Aorta (tissue), 5 donors: ENCODE measurements around the gene ROS1. TPM values are rescaled to one million over a fixed set of nuclear protein-coding genes. Genes with fewer than 3 reads are reported as not detected.
"Not testable (repeated sequence)": the region's sequence is repeated elsewhere in the genome, so short reads cannot be mapped to it uniquely, and the experiment has no call there.

Experiments used
- ATAC-seq: fragments of 200-7000 bp; cut with Tn5 transposase; one replicate; pipeline ENCODE4 v1.9.1; 2022; ENCODE audit warnings: moderate library complexity; ENCODE audit not compliant: low FRiP score
- DNase-seq, 2 donors: peaks; one replicate each; pipeline ENCODE4 v3.0.0-alpha.2; 2020
- H3K27ac ChIP-seq, 2 donors: one replicate each; pipeline ENCODE4 v1.5.1; 2013; ENCODE audit warnings: low read length in 2 of 2, mild to moderate bottlenecking in 2 of 2, moderate library complexity in 2 of 2, control low read depth in 1 of 2, inconsistent platforms in 1 of 2, low read depth in 1 of 2
- H3K27me3 ChIP-seq, 2 donors: one replicate each; pipeline ENCODE4 v1.6.1; 2013; ENCODE audit warnings: control low read depth in 1 of 2, low read length in 1 of 2, mild to moderate bottlenecking in 1 of 2, moderate library complexity in 1 of 2; ENCODE audit not compliant: insufficient read depth in 2 of 2, control insufficient read depth in 1 of 2
- H3K36me3 ChIP-seq, 2 donors: one replicate each; pipeline ENCODE4 v1.6.1; 2013; ENCODE audit warnings: control low read depth in 1 of 2, low read length in 1 of 2, mild to moderate bottlenecking in 1 of 2; ENCODE audit not compliant: insufficient read depth in 2 of 2, control insufficient read depth in 1 of 2
- H3K4me1 ChIP-seq, 2 donors: one replicate each; pipeline ENCODE4 v1.6.1; 2013; ENCODE audit warnings: low read length in 2 of 2, control low read depth in 1 of 2, mild to moderate bottlenecking in 1 of 2, moderate library complexity in 1 of 2; ENCODE audit not compliant: insufficient read depth in 2 of 2, control insufficient read depth in 1 of 2
- H3K4me3 ChIP-seq, 2 donors: one replicate each; pipeline ENCODE4 v1.5.1; 2013; ENCODE audit warnings: low read length in 2 of 2, control low read depth in 1 of 2, mild to moderate bottlenecking in 1 of 2
- H3K9me3 ChIP-seq: one replicate; pipeline ENCODE4 v1.6.1; 2013; ENCODE audit warnings: mild to moderate bottlenecking, low read length; ENCODE audit not compliant: control insufficient read depth
- WGBS, 2 donors: extraction: QIAGEN DNeasy Blood & Tissue Kit; methylation state at CpG; one replicate each; pipeline ENCODE4 v1.1.7; 2013; 5-methylcytosine and 5-hydroxymethylcytosine counted together
- intact Hi-C, 2 donors: fragments of 100-400 bp; cut with DNase I; formaldehyde crosslinking; loops; one replicate each; pipeline versions ENCODE4 v1.14.2 to v1.15.0; 2022
- long read RNA-seq, 2 donors: library from polyadenylated mRNA; unstranded; transcript quantifications; one replicate each; pipeline ENCODE4 v2.0.0, GENCODE V29; 2020 to 2021
- polyA plus RNA-seq, 2 donors: library from polyadenylated mRNA; stranded (reverse); fragments of 200-250 nt; gene quantifications; one replicate each; pipeline ENCODE4 v1.2.3, GENCODE V29; 2013
- total RNA-seq, 2 donors: library from RNA; stranded (reverse); fragmentation: NEBNext Ultra II Directional; extraction: Animal tissue kit (Norgen Biotek cat#: 25700); gene quantifications; one replicate each; pipeline ENCODE4 v1.2.1, GENCODE V29; 2021
- donor health status: healthy with polysubstance abuse.
- donor health status: Bipolar disorder and iron deficiency.
- donor health status: DM: no; HTN: no; CAD: no.
- donor health status: DM: no; HTN: no; CAD: no.
- donor health status: DM: yes; HTN: yes; CAD: no.

Gene ROS1
- total RNA-seq, result under 1 TPM in 1 of 2 donors, not detected in 1; 0.06 TPM
- polyA plus RNA-seq, result not detected
- long read RNA-seq, donor 1, result 0 reads
- long read RNA-seq, donor 2, result 0 reads

DNA sequence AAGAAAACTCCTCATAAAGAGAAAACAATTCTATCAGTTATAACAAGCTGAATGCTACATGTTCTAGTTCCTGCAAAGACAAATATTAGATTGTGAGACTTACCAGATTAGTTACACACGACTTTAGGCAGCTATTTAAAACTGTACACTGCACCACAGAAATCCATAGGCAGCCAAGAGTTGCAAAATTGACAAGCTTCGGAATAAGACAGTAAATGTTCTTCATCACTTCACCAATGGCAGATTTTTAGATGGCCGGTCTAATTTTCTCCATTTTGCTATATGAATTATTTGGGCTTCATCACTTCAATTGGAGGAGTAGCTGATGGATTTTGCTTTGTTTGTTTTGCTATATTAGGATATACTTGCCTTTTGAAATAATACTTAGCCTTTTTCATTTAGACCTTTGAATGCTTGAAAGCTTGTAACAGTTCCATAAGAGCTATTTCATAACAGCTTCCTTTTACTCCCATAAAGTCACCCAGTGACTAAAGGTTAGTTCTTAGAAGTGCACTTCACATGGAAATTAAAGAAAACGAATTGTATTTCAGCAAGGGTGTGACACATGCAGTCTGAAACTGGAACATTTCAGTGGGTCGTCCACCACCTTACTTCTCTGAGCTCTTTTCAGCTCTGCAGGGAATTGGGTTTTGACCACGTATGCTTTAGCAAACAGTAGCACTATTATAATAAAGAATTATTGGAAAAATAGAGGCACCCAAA lies at the start of gene ROS1:
Gene ROS1, minus strand, starts transcription at position 512 of the 723 bp plus-strand sequence. Its CDS starts 286 bp downstream, at position 226.
- Histone ChIP-seq H3K4me1 (no peaks in the 10 kb centered on the region), H3K4me3 (no peak within 1 kb of the TSS), H3K27me3 (no peaks in the 10 kb centered on the region), H3K9me3 (no peaks in the 10 kb centered on the region), H3K36me3 (no peaks in the 10 kb centered on the region), H3K27ac (no peak within 1 kb of the TSS)
- DNase-seq (no peak), ATAC-seq (no peak)
- intact Hi-C loops, result no loop called here
- WGBS, 2 donors, result 49 to 55% methylated on average over 6 of the region's 6 CpGs

DNA sequence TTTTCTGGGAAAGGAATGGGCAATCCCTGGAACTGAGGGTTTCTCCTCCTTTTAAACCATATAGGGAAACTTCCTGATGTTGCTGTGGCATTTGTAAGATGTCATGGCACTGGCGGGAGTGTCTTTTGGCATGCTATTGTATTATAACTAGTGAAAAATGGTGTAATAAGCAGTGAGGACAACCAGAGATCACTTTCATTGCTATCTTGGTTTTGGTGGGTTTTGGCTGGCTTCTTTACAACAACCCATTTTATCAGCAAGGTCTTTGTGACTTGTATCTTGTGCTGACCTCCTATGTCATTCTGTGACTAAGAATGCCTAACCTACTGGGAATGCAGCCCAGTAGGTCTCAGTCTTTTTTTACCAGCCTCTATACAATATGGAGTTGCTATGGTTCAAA lies 47.7 kb upstream of the ROS1 start:
- intact Hi-C loops, result no loop called here
- Histone ChIP-seq H3K9me3 (no peaks in the 10 kb centered on the region), H3K36me3 (no peaks in the 10 kb centered on the region), H3K27ac (no peak overlapping the region), H3K27me3 (no peaks in the 10 kb centered on the region), H3K4me3 (no peak overlapping the region), H3K4me1 (no peaks in the 10 kb centered on the region)
- 76 to 88% methylated on average over 1 of the region's 1 CpG for WGBS, 2 donors
- DNase-seq (no peak), ATAC-seq (no peak)

DNA sequence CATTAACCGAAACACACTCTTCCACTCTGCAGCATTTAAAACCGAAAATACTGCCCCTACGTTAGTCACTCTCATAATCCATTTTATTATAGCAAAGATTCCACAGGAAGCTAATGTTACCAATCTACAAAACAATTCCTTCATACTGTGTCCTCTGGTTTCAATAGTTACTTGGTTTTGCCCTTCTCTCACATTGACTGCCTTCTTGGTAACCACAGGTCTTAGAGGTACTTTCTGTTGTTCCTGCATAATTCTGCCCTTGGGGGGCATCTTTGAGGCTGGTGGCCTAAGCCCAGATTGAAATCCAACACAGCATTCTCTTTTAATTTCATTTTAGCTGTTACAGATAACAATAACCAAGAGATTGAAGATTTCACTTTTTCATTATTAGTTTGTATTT lies 46.9 kb upstream of the ROS1 start:
- no peaks in the 10 kb centered on the region for H3K9me3 ChIP-seq
- intact Hi-C loops, result no loop called here
- no peak for DNase-seq
- H3K36me3 ChIP-seq, result no peaks in the 10 kb centered on the region
- 89 to 95% methylated on average over 3 of the region's 3 CpGs for WGBS, 2 donors
- H3K4me1 ChIP-seq, result no peaks in the 10 kb centered on the region
- no peak overlapping the region for H3K4me3 ChIP-seq
- no peak overlapping the region for H3K27ac ChIP-seq
- no peaks in the 10 kb centered on the region for H3K27me3 ChIP-seq
- no peak for ATAC-seq

GRCh38 chr6:117469791-117470190 lies 44.0 kb upstream of the ROS1 start:
- Histone ChIP-seq H3K27ac (no peak overlapping the region), H3K9me3 (no peaks in the 10 kb centered on the region), H3K36me3 (no peaks in the 10 kb centered on the region), H3K4me1 (no peaks in the 10 kb centered on the region), H3K27me3 (no peaks in the 10 kb centered on the region), H3K4me3 (no peak overlapping the region)
- ATAC-seq, result no peak
- no peak for DNase-seq
- 90 to 92% methylated on average over 3 of the region's 3 CpGs for WGBS, 2 donors
- intact Hi-C loops, result no loop called here

- 72 to 79% methylated on average over 4 of the region's 4 CpGs for WGBS, 2 donors
- Histone ChIP-seq H3K4me3 (no peak overlapping the region), H3K36me3 (no peaks in the 10 kb centered on the region), H3K4me1 (no peaks in the 10 kb centered on the region), H3K9me3 (no peaks in the 10 kb centered on the region), H3K27ac (no peak overlapping the region), H3K27me3 (no peaks in the 10 kb centered on the region)
- ATAC-seq (no peak), DNase-seq (no peak)
- intact Hi-C loops, result no loop called here
Measured at GRCh38 chr6:117469356-117469755, 43.6 kb upstream of the ROS1 start.

DNA sequence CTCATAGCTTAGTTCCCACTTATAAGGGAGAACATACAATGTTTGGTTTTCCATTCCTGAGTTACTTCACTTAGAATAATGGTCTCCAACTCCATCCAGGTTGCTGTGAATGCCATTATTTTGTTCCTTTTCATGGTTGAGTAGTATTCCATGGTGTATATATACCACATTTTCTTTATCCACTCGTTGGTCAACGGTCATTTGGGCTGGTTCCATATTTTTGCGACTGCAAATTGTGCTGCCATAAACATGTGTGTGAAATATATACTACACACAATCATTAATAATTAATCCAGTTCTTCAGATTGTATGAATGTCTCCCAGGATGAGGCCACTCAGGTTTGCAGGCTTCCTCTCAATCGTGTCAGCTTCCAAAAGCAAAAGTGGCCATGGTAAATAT lies 42.8 kb upstream of the ROS1 start:
- H3K4me3 ChIP-seq, H3K27ac ChIP-seq, intact Hi-C loops, H3K4me1 ChIP-seq, DNase-seq, H3K36me3 ChIP-seq, H3K27me3 ChIP-seq, H3K9me3 ChIP-seq, ATAC-seq: not testable (repeated sequence)
- WGBS, 2 donors, result 86 to 90% methylated on average over 4 of the region's 4 CpGs

DNA sequence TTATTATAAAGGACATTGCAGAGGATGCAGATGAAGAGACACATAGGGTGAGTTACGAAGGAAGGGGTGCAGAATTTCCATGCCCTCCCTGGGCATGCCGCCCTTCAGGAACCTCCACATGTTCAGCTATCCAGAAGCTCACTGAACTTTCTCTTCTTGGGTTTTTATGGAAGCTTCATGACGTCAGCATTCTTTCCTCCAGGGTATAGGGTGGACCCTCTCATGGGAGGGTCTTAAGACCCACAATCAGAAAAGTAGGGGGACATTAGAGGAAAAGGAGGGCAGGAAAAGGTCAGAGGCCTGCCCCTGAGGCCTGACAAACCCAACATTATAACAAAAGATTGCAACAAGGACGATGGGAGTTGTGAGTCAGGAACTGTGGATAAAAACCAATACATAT lies 42.1 kb upstream of the ROS1 start:
- ATAC-seq, result no peak
- no peak overlapping the region for H3K27ac ChIP-seq
- no peaks in the 10 kb centered on the region for H3K36me3 ChIP-seq
- no peaks in the 10 kb centered on the region for H3K9me3 ChIP-seq
- WGBS, 2 donors, result 83 to 85% methylated on average over 4 of the region's 4 CpGs
- no peaks in the 10 kb centered on the region for H3K27me3 ChIP-seq
- no peak for DNase-seq
- intact Hi-C loops, result no loop called here
- H3K4me1 ChIP-seq, result no peaks in the 10 kb centered on the region
- H3K4me3 ChIP-seq, result no peak overlapping the region

DNA sequence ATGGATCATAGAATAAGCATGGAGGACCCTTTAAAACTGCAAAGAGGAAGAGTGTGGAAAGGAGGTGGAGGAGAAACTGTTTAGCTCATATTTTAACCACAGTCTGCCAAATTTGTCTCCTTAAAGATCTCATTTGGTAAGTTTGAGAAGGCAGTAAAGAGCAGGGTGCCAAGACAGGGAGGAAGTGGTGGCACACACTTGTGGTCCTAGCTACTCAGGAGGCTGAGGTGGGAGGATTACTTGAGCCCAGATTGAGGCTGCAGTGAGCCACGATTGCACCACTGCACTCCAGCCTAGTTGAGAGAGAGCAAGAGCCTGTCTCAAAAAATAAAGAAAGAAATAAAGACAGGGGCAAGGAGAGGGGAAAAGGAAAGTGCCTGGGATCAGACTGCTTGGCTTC lies 39.9 kb upstream of the ROS1 start:
- DNase-seq, result no peak
- no peak for ATAC-seq
- no peak overlapping the region for H3K27ac ChIP-seq
- intact Hi-C loops, result no loop called here
- H3K27me3 ChIP-seq, result no peaks in the 10 kb centered on the region
- WGBS, 2 donors, result 72 to 83% methylated on average over 1 of the region's 1 CpG
- H3K4me3 ChIP-seq, result no peak overlapping the region
- no peaks in the 10 kb centered on the region for H3K36me3 ChIP-seq
- H3K9me3 ChIP-seq, result no peaks in the 10 kb centered on the region
- no peaks in the 10 kb centered on the region for H3K4me1 ChIP-seq

DNA sequence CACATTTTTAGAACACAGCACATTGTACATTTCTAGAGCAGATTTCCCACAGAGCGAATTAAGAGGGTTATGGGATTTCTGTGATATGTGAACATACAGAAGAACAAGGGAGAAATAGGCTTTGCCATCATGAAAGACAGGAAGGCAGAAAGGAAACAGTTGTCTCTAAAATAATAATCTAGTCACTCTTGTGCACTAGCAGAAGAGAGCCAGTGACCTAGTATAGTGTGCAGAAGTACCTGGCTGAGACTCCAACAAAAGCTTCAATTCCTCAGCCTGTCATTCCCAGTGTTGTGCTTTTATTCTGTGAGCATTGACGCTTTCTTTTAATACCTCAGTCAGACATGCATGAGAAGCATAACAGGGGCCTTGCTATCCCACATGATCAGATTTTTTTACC lies 39.0 kb upstream of the ROS1 start:
- no peak overlapping the region for H3K4me3 ChIP-seq
- ATAC-seq, result no peak
- 84 to 92% methylated on average over 2 of the region's 2 CpGs for WGBS, 2 donors
- intact Hi-C loops, result no loop called here
- H3K9me3 ChIP-seq, result no peaks in the 10 kb centered on the region
- H3K36me3 ChIP-seq, result no peaks in the 10 kb centered on the region
- no peaks in the 10 kb centered on the region for H3K4me1 ChIP-seq
- no peaks in the 10 kb centered on the region for H3K27me3 ChIP-seq
- H3K27ac ChIP-seq, result no peak overlapping the region
- no peak for DNase-seq
